ENCODE data around the gene GCC2. TPM values are rescaled to one million over a fixed set of nuclear protein-coding genes. Genes with fewer than 3 reads are reported as not detected.
"Not testable (repeated sequence)": the region's sequence is repeated elsewhere in the genome, so short reads cannot be mapped to it uniquely, and the experiment has no call there.

The GCC2 gene
- total and polyA plus RNA-seq, 11 donors: 6.4 to 39.5 (median 25.0) TPM

GRCh38 chr2:108447947-108448677 lies 894 bp upstream of the GCC2 start:
- ATAC-seq (no peak), DNase-seq (no peak)
- WGBS, 4 donors: 48 to 55% (median 49%) methylated on average over 21 to 23 of the region's 23 CpGs
- H3K4me1 ChIP-seq: peaks cover 0 to 22% (median 9%) of the 10 kb centered on the region in 12 donors
- H3K27me3 ChIP-seq: no peaks in the 10 kb centered on the region
- peaks cover 0 to 25% (median 16%) of the 10 kb centered on the region in 9 donors for H3K36me3 ChIP-seq
- H3K4me3 ChIP-seq: peak overlapping the region; percentile 65 to 99 (median 82)
- peak overlapping the region; percentile 79 to 91 (median 85) for H3K27ac ChIP-seq
- H3K9me3 ChIP-seq: no peaks in the 10 kb centered on the region
- TF ChIP-seq CTCF (IDR thresholded peaks at IDR 0.05) (no peak), POLR2A (IDR thresholded peaks at IDR 0.05) (no peak)
- intact Hi-C loops (cut with DNase I): loop anchor here in 2 of 10 donors (5.0 to 10.0 kb wide), 2 partner anchors 137 to 139 kb away; no protein-coding TSS in a partner anchor

GRCh38 chr2:108449410-108450130 lies 564 bp downstream of the GCC2 start:
- no peak for DNase-seq
- TF ChIP-seq POLR2A (IDR thresholded peaks at IDR 0.05): no peak
- no peak for TF ChIP-seq CTCF (IDR thresholded peaks at IDR 0.05)
- peak in 3 of 4 donors; percentile 3 to 40 (median 6) for ATAC-seq
- Histone ChIP-seq H3K4me3 (peak overlapping the region; percentile 65 to 99 (median 82)), H3K27me3 (no peaks in the 10 kb centered on the region), H3K27ac (peak overlapping the region; percentile 79 to 91 (median 85)), H3K9me3 (no peaks in the 10 kb centered on the region), H3K4me1 (peaks cover 0 to 22% (median 9%) of the 10 kb centered on the region in 12 donors), H3K36me3 (peaks cover 0 to 39% (median 31%) of the 10 kb centered on the region in 9 donors)
- intact Hi-C loops (cut with DNase I): loop anchor here in 5 of 10 donors (5.0 to 10.0 kb wide), 3 partner anchors 67 to 138 kb away; no protein-coding TSS in a partner anchor
- 0 to 2% (median 1%) methylated on average over 20 of the region's 20 CpGs for WGBS, 4 donors

GRCh38 chr2:108450863-108451262 lies 1.9 kb downstream of the GCC2 start:
- TF ChIP-seq CTCF (IDR thresholded peaks at IDR 0.05) (no peak), POLR2A (IDR thresholded peaks at IDR 0.05) (no peak)
- H3K4me1 ChIP-seq: peaks cover 0 to 22% (median 9%) of the 10 kb centered on the region in 12 donors
- ATAC-seq: no peak
- H3K36me3 ChIP-seq: peaks cover 0 to 52% (median 44%) of the 10 kb centered on the region in 9 donors
- peaks cover 0 to 6% (median 0%) of the 10 kb centered on the region in 12 donors for H3K9me3 ChIP-seq
- intact Hi-C loops (cut with DNase I): loop anchor here in 3 of 10 donors (5.0 to 10.0 kb wide), 2 partner anchors 69 to 134 kb away; no protein-coding TSS in a partner anchor
- H3K27me3 ChIP-seq: no peaks in the 10 kb centered on the region
- H3K27ac ChIP-seq: no peak overlapping the region
- H3K4me3 ChIP-seq: no peak overlapping the region
- no peak for DNase-seq
- WGBS, 4 donors: 91 to 95% (median 92%) methylated on average over 3 of the region's 3 CpGs

GRCh38 chr2:108451976-108452375 lies 3.0 kb downstream of the GCC2 start:
- 82 to 94% (median 89%) methylated on average over 4 of the region's 4 CpGs for WGBS, 4 donors
- Histone ChIP-seq H3K4me3 (no peak overlapping the region), H3K9me3 (peaks cover 0 to 12% (median 0%) of the 10 kb centered on the region in 12 donors), H3K4me1 (peaks cover 0 to 22% (median 9%) of the 10 kb centered on the region in 12 donors), H3K27ac (no peak overlapping the region), H3K36me3 (peaks cover 0 to 63% (median 55%) of the 10 kb centered on the region in 9 donors), H3K27me3 (no peaks in the 10 kb centered on the region)
- intact Hi-C loops (cut with DNase I): loop anchor here in 3 of 10 donors (5.0 to 10.0 kb wide), 2 partner anchors 70 to 133 kb away; no protein-coding TSS in a partner anchor
- DNase-seq (no peak), ATAC-seq (no peak)
- TF ChIP-seq POLR2A (IDR thresholded peaks at IDR 0.05): no peak
- TF ChIP-seq CTCF (IDR thresholded peaks at IDR 0.05): no peak

GRCh38 chr2:108453530-108453929 lies 4.5 kb downstream of the GCC2 start:
- Histone ChIP-seq H3K9me3 (peaks cover 0 to 27% (median 3%) of the 10 kb centered on the region in 12 donors), H3K36me3 (peaks cover 0 to 76% (median 69%) of the 10 kb centered on the region in 9 donors), H3K4me1 (peaks cover 0 to 17% (median 5%) of the 10 kb centered on the region in 12 donors)
- H3K27me3 ChIP-seq, ATAC-seq, H3K27ac ChIP-seq, H3K4me3 ChIP-seq, DNase-seq: not testable (repeated sequence)
- 95 to 100% (median 97%) methylated on average over 4 of the region's 4 CpGs for WGBS, 4 donors
- intact Hi-C loops (cut with DNase I): loop anchor here in 3 of 10 donors (5.0 to 10.0 kb wide), 2 partner anchors 71 to 131 kb away; no protein-coding TSS in a partner anchor
